Ramos (cell line): Measurements from ENCODE around the gene TOX2.

Experiments
- in situ Hi-C: fragments of 300-500 bp; cut with MboI; formaldehyde crosslinking; loops from one replicate; pipeline ENCODE4 v1.14.3; 2022; ENCODE audit warnings: low sequenced_read_pairs; ENCODE audit not compliant: unreplicated experiment

The TOX2 gene

GRCh38 chr20:44028003-44028730 lies 113.5 kb downstream of the TOX2 start:
- in situ Hi-C loops: no loop called here

- in situ Hi-C loops: no loop called here
These were observed 114.5 kb downstream of the TOX2 start for GRCh38 chr20:44028868-44029847.

- in situ Hi-C loops: no loop called here
These were observed 115.2 kb downstream of the TOX2 start for GRCh38 chr20:44029848-44030230.

- in situ Hi-C loops: no loop called here
These were observed 115.7 kb downstream of the TOX2 start for GRCh38 chr20:44030394-44030793.

GRCh38 chr20:44031001-44031574 lies 116.4 kb downstream of the TOX2 start:
- in situ Hi-C loops: no loop called here

- in situ Hi-C loops: no loop called here
These were observed 117.3 kb downstream of the TOX2 start for GRCh38 chr20:44031781-44032582.

GRCh38 chr20:44032583-44033331 lies 118.1 kb downstream of the TOX2 start:
- in situ Hi-C loops: no loop called here

GRCh38 chr20:44033344-44033743 lies 118.7 kb downstream of the TOX2 start:
- in situ Hi-C loops: no loop called here

- in situ Hi-C loops: no loop called here
These were observed 119.2 kb downstream of the TOX2 start for GRCh38 chr20:44033873-44034272.

- in situ Hi-C loops: no loop called here
These were observed 119.8 kb downstream of the TOX2 start for GRCh38 chr20:44034451-44034850.

- in situ Hi-C loops: no loop called here
These were observed 120.4 kb downstream of the TOX2 start for GRCh38 chr20:44034965-44035635.

- in situ Hi-C loops: no loop called here
These were observed 121.3 kb downstream of the TOX2 start for GRCh38 chr20:44035924-44036323.

- in situ Hi-C loops: no loop called here
These were observed 121.8 kb downstream of the TOX2 start for GRCh38 chr20:44036441-44036840.

- in situ Hi-C loops: no loop called here
These were observed 124.0 kb downstream of the TOX2 start for GRCh38 chr20:44038681-44039123.

GRCh38 chr20:44039147-44039546 lies 124.5 kb downstream of the TOX2 start:
- in situ Hi-C loops: no loop called here

- in situ Hi-C loops: no loop called here
These were observed 125.1 kb downstream of the TOX2 start for GRCh38 chr20:44039741-44040140.

GRCh38 chr20:44040202-44040915 lies 125.7 kb downstream of the TOX2 start:
- in situ Hi-C loops: no loop called here

GRCh38 chr20:44041001-44041400 lies 126.3 kb downstream of the TOX2 start:
- in situ Hi-C loops: no loop called here
